ENCODE data around the gene TMEM44. TPM values are rescaled to one million over a fixed set of nuclear protein-coding genes. Genes with fewer than 3 reads are reported as not detected.

Gene TMEM44
- total RNA-seq, 1 experiment from 2014 or later = 70.1 TPM

GRCh38 chr3:194609601-194610000, 23.6 kb downstream of the TMEM44 start:
- TF ChIP-seq SIN3A (IDR thresholded peaks at IDR 0.05; ENCODE audit: borderline replicate concordance, insufficient read depth, low read depth, low read length) (no peak), CTCF (IDR thresholded peaks at IDR 0.05) (no peak), TCF7L2 (IDR thresholded peaks at IDR 0.05; ENCODE audit: low read depth, low read length) (no peak), POLR2AphosphoS5 (IDR thresholded peaks at IDR 0.05; ENCODE audit: low read depth, low read length) (no peak; the same call in 1 of the 2 replicates)
- TF ChIP-seq, protein P1, sequence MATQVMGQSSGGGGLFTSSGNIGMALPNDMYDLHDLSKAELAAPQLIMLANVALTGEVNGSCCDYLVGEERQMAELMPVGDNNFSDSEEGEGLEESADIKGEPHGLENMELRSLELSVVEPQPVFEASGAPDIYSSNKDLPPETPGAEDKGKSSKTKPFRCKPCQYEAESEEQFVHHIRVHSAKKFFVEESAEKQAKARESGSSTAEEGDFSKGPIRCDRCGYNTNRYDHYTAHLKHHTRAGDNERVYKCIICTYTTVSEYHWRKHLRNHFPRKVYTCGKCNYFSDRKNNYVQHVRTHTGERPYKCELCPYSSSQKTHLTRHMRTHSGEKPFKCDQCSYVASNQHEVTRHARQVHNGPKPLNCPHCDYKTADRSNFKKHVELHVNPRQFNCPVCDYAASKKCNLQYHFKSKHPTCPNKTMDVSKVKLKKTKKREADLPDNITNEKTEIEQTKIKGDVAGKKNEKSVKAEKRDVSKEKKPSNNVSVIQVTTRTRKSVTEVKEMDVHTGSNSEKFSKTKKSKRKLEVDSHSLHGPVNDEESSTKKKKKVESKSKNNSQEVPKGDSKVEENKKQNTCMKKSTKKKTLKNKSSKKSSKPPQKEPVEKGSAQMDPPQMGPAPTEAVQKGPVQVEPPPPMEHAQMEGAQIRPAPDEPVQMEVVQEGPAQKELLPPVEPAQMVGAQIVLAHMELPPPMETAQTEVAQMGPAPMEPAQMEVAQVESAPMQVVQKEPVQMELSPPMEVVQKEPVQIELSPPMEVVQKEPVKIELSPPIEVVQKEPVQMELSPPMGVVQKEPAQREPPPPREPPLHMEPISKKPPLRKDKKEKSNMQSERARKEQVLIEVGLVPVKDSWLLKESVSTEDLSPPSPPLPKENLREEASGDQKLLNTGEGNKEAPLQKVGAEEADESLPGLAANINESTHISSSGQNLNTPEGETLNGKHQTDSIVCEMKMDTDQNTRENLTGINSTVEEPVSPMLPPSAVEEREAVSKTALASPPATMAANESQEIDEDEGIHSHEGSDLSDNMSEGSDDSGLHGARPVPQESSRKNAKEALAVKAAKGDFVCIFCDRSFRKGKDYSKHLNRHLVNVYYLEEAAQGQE (IDR thresholded peaks at IDR 0.05; ENCODE audit: insufficient read depth in 1 of 2, low read depth in 2 of 2, low read length in 1 of 2) = no peak
- ATAC-seq (no peak), DNase-seq (ENCODE audit: low read depth, low spot score) (no peak)
- in situ Hi-C loops (cut with HindIII; ENCODE audit: low pct_unique_long_range_greater_than_20kb, low sequenced_read_pairs) = no loop called here
- Histone ChIP-seq H3K36me3 (ENCODE audit: control insufficient read depth, insufficient read depth, low read length) (no peaks in the 10 kb centered on the region), H3K27me3 (ENCODE audit: control insufficient read depth, insufficient read depth, low read length) (no peaks in the 10 kb centered on the region), H3K4me3 (ENCODE audit: low read depth in 2 of 2, low read length in 2 of 2) (no peak overlapping the region), H3K27ac (ENCODE audit: low read length) (no peak overlapping the region), H3K9me3 (ENCODE audit: control insufficient read depth, insufficient read depth, low read depth, low read length) (no peaks in the 10 kb centered on the region), H3K4me1 (ENCODE audit: control insufficient read depth, insufficient read depth, low read length) (no peaks in the 10 kb centered on the region)
- ChIA-PET POLR2A (no interaction called here), CTCF (no interaction called here)
- BruUV-seq (replicated peaks) = no TSS peak
- intact Hi-C loops (cut with micrococcal nuclease; ENCODE audit: unreplicated experiment) = no loop called here

DNA sequence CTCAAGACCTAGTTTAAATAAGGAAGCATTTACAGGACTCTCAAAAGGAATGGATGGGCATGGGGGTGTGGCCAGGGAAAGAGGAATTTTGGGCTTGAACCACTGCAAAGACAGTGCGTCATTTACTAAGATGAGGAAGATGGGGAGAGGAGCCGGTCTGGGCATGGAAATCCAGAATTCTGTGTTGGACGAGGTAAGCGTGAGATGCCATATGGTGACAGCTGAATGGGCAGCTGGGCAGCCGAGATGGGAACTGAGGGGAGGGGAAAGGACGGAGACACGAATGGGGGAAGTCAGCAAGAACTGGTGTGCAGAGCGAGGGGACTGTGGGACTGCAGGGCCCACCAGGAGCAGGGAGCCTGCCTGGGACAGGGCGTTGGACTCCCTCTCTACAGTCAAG, 24.2 kb downstream of the TMEM44 start:
- intact Hi-C loops (cut with micrococcal nuclease; ENCODE audit: unreplicated experiment) (no loop called here), in situ Hi-C loops (cut with HindIII; ENCODE audit: low pct_unique_long_range_greater_than_20kb, low sequenced_read_pairs) (no loop called here)
- H3K36me3 ChIP-seq (ENCODE audit: control insufficient read depth, insufficient read depth, low read length) = no peaks in the 10 kb centered on the region
- ChIA-PET CTCF (no interaction called here), POLR2A (no interaction called here)
- DNase-seq (ENCODE audit: low read depth, low spot score) (no peak), ATAC-seq (no peak)
- H3K4me3 ChIP-seq (ENCODE audit: low read depth in 2 of 2, low read length in 2 of 2) = no peak overlapping the region
- no peaks in the 10 kb centered on the region for H3K9me3 ChIP-seq (ENCODE audit: control insufficient read depth, insufficient read depth, low read depth, low read length)
- H3K4me1 ChIP-seq (ENCODE audit: control insufficient read depth, insufficient read depth, low read length) = no peaks in the 10 kb centered on the region
- BruUV-seq (replicated peaks) = no TSS peak
- TF ChIP-seq POLR2AphosphoS5 (IDR thresholded peaks at IDR 0.05; ENCODE audit: low read depth, low read length) (no peak; the same call in 1 of the 2 replicates), CTCF (IDR thresholded peaks at IDR 0.05) (no peak), TCF7L2 (IDR thresholded peaks at IDR 0.05; ENCODE audit: low read depth, low read length) (no peak), SIN3A (IDR thresholded peaks at IDR 0.05; ENCODE audit: borderline replicate concordance, insufficient read depth, low read depth, low read length) (no peak)
- TF ChIP-seq, protein P1 (IDR thresholded peaks at IDR 0.05; ENCODE audit: insufficient read depth in 1 of 2, low read depth in 2 of 2, low read length in 1 of 2) = no peak
- no peaks in the 10 kb centered on the region for H3K27me3 ChIP-seq (ENCODE audit: control insufficient read depth, insufficient read depth, low read length)
- H3K27ac ChIP-seq (ENCODE audit: low read length) = no peak overlapping the region
